ENCODE measurements around the gene G6PC1.
"Not testable (repeated sequence)": the region's sequence is repeated elsewhere in the genome, so short reads cannot be mapped to it uniquely, and the experiment has no call there.

DNA sequence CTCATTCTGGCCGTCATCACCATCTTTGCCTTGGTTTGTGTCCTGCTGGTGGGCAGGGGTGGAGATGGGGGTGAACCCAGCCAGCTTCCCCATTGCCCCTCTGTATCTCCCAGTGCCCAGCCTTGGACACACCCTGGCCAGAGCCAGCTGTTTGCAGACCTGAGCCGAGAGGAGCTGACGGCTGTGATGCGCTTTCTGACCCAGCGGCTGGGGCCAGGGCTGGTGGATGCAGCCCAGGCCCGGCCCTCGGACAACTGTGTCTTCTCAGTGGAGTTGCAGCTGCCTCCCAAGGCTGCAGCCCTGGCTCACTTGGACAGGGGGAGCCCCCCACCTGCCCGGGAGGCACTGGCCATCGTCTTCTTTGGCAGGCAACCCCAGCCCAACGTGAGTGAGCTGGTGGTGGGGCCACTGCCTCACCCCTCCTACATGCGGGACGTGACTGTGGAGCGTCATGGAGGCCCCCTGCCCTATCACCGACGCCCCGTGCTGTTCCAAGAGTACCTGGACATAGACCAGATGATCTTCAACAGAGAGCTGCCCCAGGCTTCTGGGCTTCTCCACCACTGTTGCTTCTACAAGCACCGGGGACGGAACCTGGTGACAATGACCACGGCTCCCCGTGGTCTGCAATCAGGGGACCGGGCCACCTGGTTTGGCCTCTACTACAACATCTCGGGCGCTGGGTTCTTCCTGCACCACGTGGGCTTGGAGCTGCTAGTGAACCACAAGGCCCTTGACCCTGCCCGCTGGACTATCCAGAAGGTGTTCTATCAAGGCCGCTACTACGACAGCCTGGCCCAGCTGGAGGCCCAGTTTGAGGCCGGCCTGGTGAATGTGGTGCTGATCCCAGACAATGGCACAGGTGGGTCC lies 49.0 kb upstream of the G6PC1 start:
- TF ChIP-seq, protein P1, sequence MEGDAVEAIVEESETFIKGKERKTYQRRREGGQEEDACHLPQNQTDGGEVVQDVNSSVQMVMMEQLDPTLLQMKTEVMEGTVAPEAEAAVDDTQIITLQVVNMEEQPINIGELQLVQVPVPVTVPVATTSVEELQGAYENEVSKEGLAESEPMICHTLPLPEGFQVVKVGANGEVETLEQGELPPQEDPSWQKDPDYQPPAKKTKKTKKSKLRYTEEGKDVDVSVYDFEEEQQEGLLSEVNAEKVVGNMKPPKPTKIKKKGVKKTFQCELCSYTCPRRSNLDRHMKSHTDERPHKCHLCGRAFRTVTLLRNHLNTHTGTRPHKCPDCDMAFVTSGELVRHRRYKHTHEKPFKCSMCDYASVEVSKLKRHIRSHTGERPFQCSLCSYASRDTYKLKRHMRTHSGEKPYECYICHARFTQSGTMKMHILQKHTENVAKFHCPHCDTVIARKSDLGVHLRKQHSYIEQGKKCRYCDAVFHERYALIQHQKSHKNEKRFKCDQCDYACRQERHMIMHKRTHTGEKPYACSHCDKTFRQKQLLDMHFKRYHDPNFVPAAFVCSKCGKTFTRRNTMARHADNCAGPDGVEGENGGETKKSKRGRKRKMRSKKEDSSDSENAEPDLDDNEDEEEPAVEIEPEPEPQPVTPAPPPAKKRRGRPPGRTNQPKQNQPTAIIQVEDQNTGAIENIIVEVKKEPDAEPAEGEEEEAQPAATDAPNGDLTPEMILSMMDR (IDR thresholded peaks at IDR 0.05; ENCODE audit: low read length), result not testable (repeated sequence)
- TF ChIP-seq EZH2 (IDR thresholded peaks at IDR 0.05; ENCODE audit: borderline replicate concordance, low read length), result not testable (repeated sequence)
